HUES48 (cell line): ENCODE results near the gene CSF1R.

Experiments used
- H3K27ac ChIP-seq: one replicate; pipeline ENCODE4 v1.7.0; 2013; ENCODE audit warnings: low read depth, low read length, inconsistent platforms
- H3K27me3 ChIP-seq: 2 replicates; pipeline ENCODE4 v1.6.1; 2013; ENCODE audit warnings: mild to moderate bottlenecking, low read length; ENCODE audit not compliant: control insufficient read depth, insufficient read depth
- H3K36me3 ChIP-seq: 2 replicates; pipeline ENCODE4 v1.6.1; 2013; ENCODE audit warnings: low read length; ENCODE audit not compliant: control insufficient read depth, insufficient read depth
- H3K4me1 ChIP-seq: 2 replicates; pipeline ENCODE4 v1.6.1; 2013; ENCODE audit warnings: mild to moderate bottlenecking, low read length; ENCODE audit not compliant: control insufficient read depth, insufficient read depth
- H3K4me3 ChIP-seq: 2 replicates; pipeline ENCODE4 v1.5.1; 2013; ENCODE audit warnings: mild to moderate bottlenecking, low read depth, low read length
- H3K9ac ChIP-seq: 2 replicates; pipeline ENCODE4 v1.6.1; 2013; ENCODE audit warnings: mild to moderate bottlenecking, low read depth, low read length, moderate library complexity
- H3K9me3 ChIP-seq: 2 replicates; pipeline ENCODE4 v1.6.1; 2013; ENCODE audit warnings: low read length; ENCODE audit not compliant: control insufficient read depth, insufficient read depth

The CSF1R gene

DNA sequence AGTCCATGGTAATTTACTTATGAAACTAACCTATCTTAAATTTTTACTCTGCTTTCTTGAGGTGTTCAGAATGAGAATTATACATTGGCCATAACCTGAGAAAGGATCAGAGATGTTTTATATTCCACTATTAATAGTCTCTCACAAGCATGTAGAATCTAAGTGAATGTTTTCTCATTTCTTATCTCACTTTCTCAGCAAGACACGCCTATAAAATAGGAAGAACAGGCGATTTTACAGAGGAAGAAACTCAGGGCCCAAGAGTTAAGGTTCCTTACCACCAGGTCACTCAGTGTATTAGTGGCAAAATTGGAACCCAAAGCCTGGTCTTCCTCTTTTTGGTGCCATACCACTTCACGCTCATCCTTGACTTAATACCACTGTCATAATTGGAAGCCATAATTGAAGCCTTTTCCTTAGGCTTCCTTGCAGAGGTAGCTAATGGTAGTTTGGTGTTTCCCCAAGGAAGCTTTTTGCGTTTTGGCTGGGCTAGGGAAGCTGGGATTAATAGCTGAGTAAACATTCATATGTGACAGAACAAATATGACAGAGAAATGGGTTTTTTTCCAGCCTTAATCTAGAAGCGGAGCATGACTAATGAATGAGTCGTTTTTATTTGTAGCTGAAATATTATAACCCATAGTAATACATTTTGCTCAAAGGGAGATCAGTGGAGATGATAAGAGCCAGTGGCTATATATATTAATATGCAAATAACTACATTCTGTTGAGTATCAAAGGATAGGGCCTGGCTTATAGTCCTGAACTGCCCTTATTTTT lies 68.9 kb downstream of the CSF1R start:
- H3K36me3 ChIP-seq: peaks cover 94% of the 10 kb centered on the region
- no peaks in the 10 kb centered on the region for H3K27me3 ChIP-seq
- H3K4me3 ChIP-seq: no peak overlapping the region
- no peak overlapping the region for H3K9ac ChIP-seq
- peaks cover 16% of the 10 kb centered on the region for H3K4me1 ChIP-seq
- no peak overlapping the region for H3K27ac ChIP-seq
- H3K9me3 ChIP-seq: no peaks in the 10 kb centered on the region

DNA sequence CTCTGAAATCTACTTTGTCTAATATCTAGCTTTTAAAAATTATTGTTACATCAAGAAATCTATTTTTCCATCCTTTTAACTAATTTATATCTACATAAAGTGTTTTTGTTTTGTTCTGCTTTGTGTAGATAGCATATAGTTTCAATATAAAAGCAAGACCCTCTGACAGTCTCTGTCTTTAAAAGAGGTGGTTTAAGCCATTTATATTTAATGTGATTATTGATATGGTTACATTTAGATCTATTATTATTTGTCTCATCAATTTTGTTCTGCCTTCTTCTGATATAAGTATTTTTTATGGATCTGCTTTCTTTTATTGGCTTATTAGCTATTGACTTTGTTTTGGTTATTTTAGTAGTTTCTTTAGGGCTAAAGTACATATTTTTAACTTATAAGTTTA lies 69.8 kb downstream of the CSF1R start:
- no peaks in the 10 kb centered on the region for H3K9me3 ChIP-seq
- H3K4me3 ChIP-seq: no peak overlapping the region
- peaks cover 94% of the 10 kb centered on the region for H3K36me3 ChIP-seq
- no peaks in the 10 kb centered on the region for H3K27me3 ChIP-seq
- peaks cover 8% of the 10 kb centered on the region for H3K4me1 ChIP-seq
- H3K27ac ChIP-seq: no peak overlapping the region
- no peak overlapping the region for H3K9ac ChIP-seq

DNA sequence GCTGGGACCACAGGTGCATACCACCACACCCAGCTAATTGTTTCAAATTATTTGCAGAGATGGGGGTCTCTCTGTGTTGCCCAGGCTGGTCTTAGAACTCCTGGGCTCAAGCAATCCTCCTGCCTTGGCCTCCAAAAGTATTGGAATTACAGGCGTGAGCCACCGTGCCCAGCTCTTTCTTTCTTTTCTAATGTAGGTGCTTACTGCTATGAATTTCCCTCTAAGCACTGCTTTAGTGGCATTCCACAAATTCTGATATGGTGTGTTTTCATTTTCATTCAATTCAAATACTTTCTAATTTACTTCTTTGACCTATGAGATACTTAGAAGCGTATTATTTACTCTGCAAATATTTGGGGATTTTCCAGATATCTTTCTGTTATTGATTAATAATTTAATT lies 70.9 kb downstream of the CSF1R start:
- H3K36me3 ChIP-seq: peaks cover 93% of the 10 kb centered on the region
- no peak overlapping the region for H3K9ac ChIP-seq
- no peaks in the 10 kb centered on the region for H3K9me3 ChIP-seq
- no peak overlapping the region for H3K27ac ChIP-seq
- no peaks in the 10 kb centered on the region for H3K4me1 ChIP-seq
- no peak overlapping the region for H3K4me3 ChIP-seq
- no peaks in the 10 kb centered on the region for H3K27me3 ChIP-seq

DNA sequence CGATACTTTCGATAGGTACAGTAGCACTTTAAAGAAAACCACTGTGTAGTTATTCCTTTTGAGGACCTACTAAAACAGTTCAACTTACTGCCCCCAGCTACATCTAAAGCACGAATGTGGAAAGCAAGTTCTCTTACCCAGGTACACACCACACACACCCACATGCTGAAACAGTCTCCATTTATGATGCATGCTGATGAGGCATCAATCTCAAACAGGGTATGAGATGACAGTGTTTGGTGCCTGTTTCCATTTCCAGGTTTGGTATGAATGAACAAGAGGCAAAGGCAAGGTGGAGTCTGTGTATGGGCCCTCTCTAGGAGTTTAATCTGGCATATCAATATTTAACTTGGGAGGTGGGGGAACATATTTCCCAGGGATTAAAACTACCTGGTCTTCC lies 71.9 kb downstream of the CSF1R start:
- H3K4me3 ChIP-seq: no peak overlapping the region
- H3K36me3 ChIP-seq: peaks cover 93% of the 10 kb centered on the region
- no peaks in the 10 kb centered on the region for H3K4me1 ChIP-seq
- no peak overlapping the region for H3K27ac ChIP-seq
- H3K9me3 ChIP-seq: no peaks in the 10 kb centered on the region
- H3K27me3 ChIP-seq: no peaks in the 10 kb centered on the region
- no peak overlapping the region for H3K9ac ChIP-seq

DNA sequence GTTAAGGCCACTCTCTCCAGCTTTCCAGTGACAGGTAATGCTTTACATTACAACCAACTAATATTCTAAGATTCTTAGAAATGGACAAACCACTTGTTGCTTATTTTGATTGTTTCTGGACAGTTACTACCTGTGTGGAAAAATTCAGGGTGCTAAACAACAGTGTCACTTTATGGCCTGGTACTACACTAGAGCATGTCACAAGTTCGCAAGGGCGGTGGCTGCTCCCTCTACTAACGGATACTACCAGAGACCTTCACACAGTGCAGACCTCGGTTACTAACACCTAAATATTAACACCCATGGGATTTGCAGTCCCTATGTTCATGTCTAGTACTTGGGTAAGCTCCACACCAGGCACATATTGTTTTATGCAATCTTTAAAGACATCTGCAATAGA lies 72.4 kb downstream of the CSF1R start:
- Histone ChIP-seq H3K36me3 (peaks cover 93% of the 10 kb centered on the region), H3K9ac (no peak overlapping the region), H3K4me3 (no peak overlapping the region), H3K4me1 (no peaks in the 10 kb centered on the region), H3K27ac (no peak overlapping the region), H3K27me3 (no peaks in the 10 kb centered on the region), H3K9me3 (no peaks in the 10 kb centered on the region)

DNA sequence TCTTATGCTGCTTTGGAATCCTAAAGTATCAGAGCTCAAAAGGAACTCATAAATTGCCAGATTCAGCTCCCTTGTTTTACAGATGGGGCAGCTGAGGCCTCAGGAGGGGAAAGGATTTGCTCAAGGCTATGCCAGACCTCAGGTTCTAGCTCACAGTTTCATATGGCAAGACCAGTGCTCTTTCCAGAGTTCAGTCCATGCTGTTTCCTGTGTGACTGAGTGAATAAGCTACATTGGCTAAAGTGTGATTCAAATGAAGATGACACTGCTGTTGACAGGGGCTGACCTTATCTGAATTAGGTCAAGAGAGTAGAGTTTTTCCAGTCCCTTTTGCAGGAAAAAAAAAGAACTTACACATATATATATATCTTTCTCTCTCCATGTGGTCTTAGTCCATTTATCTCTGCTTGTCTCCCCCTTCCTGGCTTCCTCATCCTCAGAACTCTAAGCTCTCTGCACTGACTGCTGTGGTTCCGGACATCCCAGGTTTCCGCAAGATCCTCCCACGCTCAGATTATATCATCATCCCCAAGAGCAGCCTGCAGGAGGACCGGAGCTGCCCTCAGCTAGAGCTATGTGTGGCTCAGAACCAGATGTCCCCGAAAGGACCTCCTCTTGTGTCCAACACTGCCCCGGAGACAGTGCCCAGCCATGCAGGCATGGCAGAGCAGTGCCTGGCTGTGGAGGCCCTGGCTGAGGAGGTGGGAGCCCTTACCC lies 76.5 kb downstream of the CSF1R start:
- H3K36me3 ChIP-seq: peaks cover 93% of the 10 kb centered on the region
- H3K27ac ChIP-seq: no peak overlapping the region
- no peak overlapping the region for H3K4me3 ChIP-seq
- H3K27me3 ChIP-seq: no peaks in the 10 kb centered on the region
- no peaks in the 10 kb centered on the region for H3K4me1 ChIP-seq
- H3K9me3 ChIP-seq: no peaks in the 10 kb centered on the region
- H3K9ac ChIP-seq: no peak overlapping the region

DNA sequence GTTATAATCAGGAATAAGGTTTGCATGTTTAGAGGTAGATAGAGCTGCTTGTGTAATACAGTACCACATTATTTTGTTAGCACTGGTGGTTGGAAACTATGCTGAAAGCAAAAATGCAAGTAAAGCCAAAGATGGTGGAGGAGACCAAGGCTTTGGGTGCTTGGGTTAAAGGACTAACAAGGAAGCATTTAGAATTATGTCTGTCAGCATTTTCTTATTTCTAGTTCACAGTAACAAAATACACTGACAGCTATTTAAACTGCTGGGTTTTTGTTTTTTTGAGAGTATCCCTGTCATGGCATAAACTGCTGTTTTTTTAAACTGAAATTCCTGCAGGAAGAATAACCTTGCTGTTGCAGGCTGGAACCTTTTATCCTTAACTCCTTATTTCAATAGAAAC lies 79.3 kb downstream of the CSF1R start:
- no peak overlapping the region for H3K27ac ChIP-seq
- H3K4me3 ChIP-seq: no peak overlapping the region
- H3K4me1 ChIP-seq: peaks cover under 1% of the 10 kb centered on the region; the same call in 1 of the 2 replicates
- no peaks in the 10 kb centered on the region for H3K9me3 ChIP-seq
- peaks cover 76% of the 10 kb centered on the region for H3K36me3 ChIP-seq
- H3K9ac ChIP-seq: no peak overlapping the region
- H3K27me3 ChIP-seq: no peaks in the 10 kb centered on the region

DNA sequence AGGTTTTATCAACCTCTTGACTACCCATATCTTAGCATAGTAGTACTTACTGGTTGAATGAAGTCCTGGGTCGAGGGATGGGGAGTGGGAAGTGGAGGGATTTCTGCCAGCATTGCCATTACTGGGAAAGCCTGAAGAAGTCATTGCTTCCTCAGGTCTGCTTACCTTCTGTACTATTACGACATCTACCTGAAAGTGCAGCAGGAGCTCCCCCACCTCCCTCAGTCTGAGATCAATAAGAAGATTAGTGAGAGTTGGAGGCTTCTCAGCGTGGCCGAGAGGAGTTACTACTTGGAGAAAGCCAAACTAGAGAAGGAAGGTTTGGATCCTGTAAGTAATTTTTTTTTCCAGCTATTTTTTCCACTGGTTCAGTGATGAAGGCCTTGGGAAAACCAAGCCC lies 80.0 kb downstream of the CSF1R start:
- peaks cover 6% of the 10 kb centered on the region; the same call in 1 of the 2 replicates for H3K4me1 ChIP-seq
- peaks cover 71% of the 10 kb centered on the region for H3K36me3 ChIP-seq
- no peaks in the 10 kb centered on the region for H3K9me3 ChIP-seq

More for the DNA sequence above, 80.0 kb downstream of the CSF1R start:
- no peak overlapping the region for H3K27ac ChIP-seq
- no peaks in the 10 kb centered on the region for H3K27me3 ChIP-seq
- no peak overlapping the region for H3K4me3 ChIP-seq
- no peak overlapping the region for H3K9ac ChIP-seq
